Gastrocnemius medialis (tissue), 4 donors: Measurements from ENCODE around the gene PARP11. TPM values are rescaled to one million over a fixed set of nuclear protein-coding genes. Genes with fewer than 3 reads are reported as not detected.
A peak's percentile ranks its signal among the peaks of the same experiment; 100 is the strongest.

Experiments
- ATAC-seq, 2 donors: fragments of 150-250 bp; one replicate each; pipeline ENCODE4 v1.9.1; 2016
- DNase-seq, 2 donors: peaks; one replicate each; pipeline ENCODE4 v3.0.0-alpha.2; 2019
- H3K27ac ChIP-seq, 4 donors: fragments of 200-600 bp; sonication (generic); 1 replicate in 1 of 4; 2 replicates in 3 of 4; pipeline ENCODE4 v1.5.1; 2016 to 2018; ENCODE audit warnings: mild to moderate bottlenecking in 2 of 4, moderate library complexity in 1 of 4
- H3K27me3 ChIP-seq, 3 donors: fragments of 200-600 bp; sonication (generic) in 2 of 3; 1 replicate in 1 of 3; 2 replicates in 2 of 3; pipeline versions ENCODE4 v1.5.1 to v1.6.0; 2016 to 2019; ENCODE audit warnings: mild to moderate bottlenecking in 1 of 3, moderate library complexity in 1 of 3
- H3K36me3 ChIP-seq, 2 donors: fragments of 200-600 bp; sonication (generic) in 1 of 2; one replicate each; pipeline ENCODE4 v1.5.1; 2017 to 2018
- H3K4me1 ChIP-seq, 2 donors: fragments of 200-600 bp; sonication (generic) in 1 of 2; one replicate each; pipeline ENCODE4 v1.5.1; 2016 to 2017; ENCODE audit warnings: mild to moderate bottlenecking in 2 of 2
- H3K4me3 ChIP-seq, 4 donors: fragments of 200-600 bp; sonication (generic) in 3 of 4; 1 replicate in 1 of 4; 2 replicates in 3 of 4; pipeline ENCODE4 v1.5.1; 2016 to 2019; ENCODE audit warnings: mild to moderate bottlenecking in 2 of 4
- H3K9me3 ChIP-seq, 3 donors: fragments of 200-600 bp; sonication (generic) in 2 of 3; 1 replicate in 1 of 3; 2 replicates in 2 of 3; pipeline ENCODE4 v1.5.1; 2016 to 2019
- POLR2A ChIP-seq, 2 donors: fragments of 450-650 bp; IDR thresholded peaks; one replicate each; pipeline ENCODE4 v1.6.1; 2017; ENCODE audit warnings: antibody characterized with exemption in 2 of 2, mild to moderate bottlenecking in 2 of 2, moderate library complexity in 2 of 2
- in situ Hi-C, 4 donors: fragments of 200-750 bp; cut with MboI; loops; one replicate each; pipeline versions ENCODE4 v1.15.0 to v1.8.0; 2017; ENCODE audit warnings: low sequenced_read_pairs in 4 of 4
- intact Hi-C: fragments of 100-400 bp; cut with DNase I; formaldehyde crosslinking; loops from one replicate; pipeline ENCODE4 v1.15.1; 2023; ENCODE audit warnings: low total_unique reads
- total RNA-seq, 4 donors: library from RNA; depleted of rRNA; stranded (reverse); fragments of >200 nt; gene quantifications; one replicate each; pipeline versions ENCODE4 v1.1.0 to v1.2.3, GENCODE V29; 2016
- TF ChIP-seq, protein P1 (sequence below), 5 experiments: fragments of 450-650 bp in 3 of 5; fragments of 200-600 bp in 2 of 5; sonication (generic) in 2 of 5; IDR thresholded peaks in 4 of 5; conservative IDR thresholded peaks in 1 of 5; 1 replicate in 4 of 5; 2 replicates in 1 of 5; pipeline ENCODE4 v1.5.1; 2016 to 2019; ENCODE audit warnings: antibody characterized with exemption in 5 of 5, mild to moderate bottlenecking in 3 of 5, moderate library complexity in 3 of 5

The PARP11 gene
- total RNA-seq, 4 donors from 2014 or later = 0.53 to 2.4 (median 1.2) TPM

DNA sequence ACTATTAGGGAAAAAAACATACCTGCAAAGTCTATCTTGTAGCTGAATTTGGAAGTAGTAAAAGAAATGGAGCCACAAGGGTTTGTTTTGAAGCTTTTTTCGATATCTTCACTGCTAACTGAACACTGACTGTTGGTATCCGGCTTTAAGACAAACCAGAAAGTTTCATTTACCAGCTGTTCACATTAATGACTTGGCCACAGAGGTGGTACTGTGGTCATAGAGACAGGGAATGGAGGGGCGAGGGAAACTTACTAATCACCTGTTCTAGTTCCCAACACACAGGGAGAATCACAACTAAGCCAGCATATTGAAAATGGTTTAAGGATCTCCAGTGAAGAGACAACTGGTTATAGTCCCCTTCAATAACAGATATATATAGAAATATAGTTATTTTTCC, 44.3 kb downstream of the PARP11 start:
- Histone ChIP-seq H3K27me3 (no peaks in the 10 kb centered on the region), H3K9me3 (no peaks in the 10 kb centered on the region), H3K36me3 (peaks cover 0 to 8% of the 10 kb centered on the region in 2 donors), H3K27ac (no peak overlapping the region), H3K4me1 (peaks cover 0 to 6% of the 10 kb centered on the region in 2 donors), H3K4me3 (no peak overlapping the region)
- intact Hi-C loops (no loop called here), in situ Hi-C loops (no loop called here)
- TF ChIP-seq POLR2A (IDR thresholded peaks at IDR 0.05) = no peak
- TF ChIP-seq, protein P1, sequence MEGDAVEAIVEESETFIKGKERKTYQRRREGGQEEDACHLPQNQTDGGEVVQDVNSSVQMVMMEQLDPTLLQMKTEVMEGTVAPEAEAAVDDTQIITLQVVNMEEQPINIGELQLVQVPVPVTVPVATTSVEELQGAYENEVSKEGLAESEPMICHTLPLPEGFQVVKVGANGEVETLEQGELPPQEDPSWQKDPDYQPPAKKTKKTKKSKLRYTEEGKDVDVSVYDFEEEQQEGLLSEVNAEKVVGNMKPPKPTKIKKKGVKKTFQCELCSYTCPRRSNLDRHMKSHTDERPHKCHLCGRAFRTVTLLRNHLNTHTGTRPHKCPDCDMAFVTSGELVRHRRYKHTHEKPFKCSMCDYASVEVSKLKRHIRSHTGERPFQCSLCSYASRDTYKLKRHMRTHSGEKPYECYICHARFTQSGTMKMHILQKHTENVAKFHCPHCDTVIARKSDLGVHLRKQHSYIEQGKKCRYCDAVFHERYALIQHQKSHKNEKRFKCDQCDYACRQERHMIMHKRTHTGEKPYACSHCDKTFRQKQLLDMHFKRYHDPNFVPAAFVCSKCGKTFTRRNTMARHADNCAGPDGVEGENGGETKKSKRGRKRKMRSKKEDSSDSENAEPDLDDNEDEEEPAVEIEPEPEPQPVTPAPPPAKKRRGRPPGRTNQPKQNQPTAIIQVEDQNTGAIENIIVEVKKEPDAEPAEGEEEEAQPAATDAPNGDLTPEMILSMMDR (IDR thresholded peaks at IDR 0.05 in 4 of 5, conservative IDR thresholded peaks at IDR 0.05 in 1 of 5) = no peak
- ATAC-seq = no peak
- no peak for DNase-seq

DNA sequence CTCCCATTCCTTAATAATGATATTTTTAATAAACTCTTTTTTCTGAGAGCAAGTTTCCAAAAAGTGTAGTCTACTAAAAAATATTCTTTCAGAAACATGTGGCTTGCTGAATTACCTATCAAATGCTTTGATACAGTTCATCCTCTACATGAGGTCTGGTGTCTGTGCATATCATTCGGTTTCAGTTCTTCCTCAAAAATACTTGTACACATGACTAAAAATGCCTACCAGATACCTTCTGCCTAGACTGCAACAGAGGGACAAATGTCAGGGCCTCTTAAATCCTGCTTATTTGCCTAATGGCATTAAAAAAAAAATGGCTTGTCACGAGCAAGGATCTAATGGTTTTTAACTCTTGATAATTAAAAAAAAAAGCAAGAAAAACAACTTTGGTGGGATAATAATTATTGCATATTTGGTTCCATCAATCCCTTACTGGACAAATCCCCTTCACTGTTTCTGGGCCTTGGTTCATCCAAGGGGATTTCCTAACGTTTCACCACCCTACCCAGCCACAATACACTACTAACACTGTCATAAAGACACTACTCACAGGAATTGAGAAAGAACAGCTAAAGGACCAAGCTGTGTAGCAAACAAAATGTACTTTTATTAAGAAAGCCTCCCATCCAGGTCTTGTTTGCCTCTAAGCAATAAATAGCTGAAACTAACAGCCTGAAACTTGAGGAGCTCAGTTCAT, 45.7 kb downstream of the PARP11 start:
- Histone ChIP-seq H3K36me3 (peaks cover 0 to 8% of the 10 kb centered on the region in 2 donors), H3K27ac (no peak overlapping the region), H3K4me3 (no peak overlapping the region), H3K4me1 (peaks cover 0 to 6% of the 10 kb centered on the region in 2 donors), H3K9me3 (no peaks in the 10 kb centered on the region), H3K27me3 (no peaks in the 10 kb centered on the region)
- intact Hi-C loops (no loop called here), in situ Hi-C loops (no loop called here)
- TF ChIP-seq, protein P1 (IDR thresholded peaks at IDR 0.05 in 4 of 5, conservative IDR thresholded peaks at IDR 0.05 in 1 of 5) = no peak
- no peak for TF ChIP-seq POLR2A (IDR thresholded peaks at IDR 0.05)
- DNase-seq (no peak), ATAC-seq (no peak)

DNA sequence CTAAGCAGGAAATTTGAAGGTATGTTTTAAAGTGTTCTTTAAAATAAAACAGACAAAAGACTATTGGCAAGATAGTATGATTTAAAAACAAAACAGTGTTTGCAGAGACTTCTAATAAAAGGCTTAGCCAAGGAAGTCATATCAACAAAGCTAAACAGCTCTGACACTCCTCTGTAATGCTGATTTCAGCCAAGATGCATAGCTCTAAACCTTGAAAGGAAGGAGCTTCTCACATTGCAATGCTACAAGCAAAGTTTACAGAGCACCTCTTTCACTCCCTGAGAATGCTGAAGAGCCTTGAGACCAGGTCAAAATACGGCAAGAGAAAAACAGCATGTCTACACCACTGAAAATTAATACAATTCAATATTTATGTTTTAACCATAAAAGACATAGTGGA, 51.8 kb downstream of the PARP11 start:
- ATAC-seq (no peak), DNase-seq (no peak)
- intact Hi-C loops (no loop called here), in situ Hi-C loops (no loop called here)
- Histone ChIP-seq H3K36me3 (peaks cover 0 to 8% of the 10 kb centered on the region in 2 donors), H3K4me3 (no peak overlapping the region), H3K9me3 (no peaks in the 10 kb centered on the region), H3K27ac (no peak overlapping the region), H3K27me3 (no peaks in the 10 kb centered on the region), H3K4me1 (no peaks in the 10 kb centered on the region)
- no peak for TF ChIP-seq POLR2A (IDR thresholded peaks at IDR 0.05)
- TF ChIP-seq, protein P1 (IDR thresholded peaks at IDR 0.05 in 4 of 5, conservative IDR thresholded peaks at IDR 0.05 in 1 of 5) = no peak

DNA sequence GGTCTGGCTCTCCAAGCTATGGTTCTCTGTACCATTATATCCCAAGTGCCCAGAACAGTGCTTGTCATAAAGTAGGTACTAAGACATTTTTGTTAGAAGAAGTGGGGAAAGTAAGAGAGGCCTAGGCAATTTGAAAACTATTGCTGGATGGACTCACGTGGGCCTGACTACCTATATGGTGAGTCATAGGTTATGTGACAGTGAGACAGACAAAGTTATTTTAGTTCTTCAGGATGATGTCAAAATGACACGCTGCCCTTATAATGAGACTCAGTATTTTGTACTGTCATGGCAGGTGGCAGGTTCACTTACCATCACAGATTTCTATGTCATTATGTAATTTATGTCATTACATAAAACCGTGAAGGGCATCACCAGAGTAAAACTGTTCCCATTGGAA, 53.1 kb downstream of the PARP11 start:
- no peaks in the 10 kb centered on the region for H3K4me1 ChIP-seq
- DNase-seq = no peak
- in situ Hi-C loops = no loop called here
- H3K36me3 ChIP-seq = peaks cover 0 to 8% of the 10 kb centered on the region in 2 donors
- intact Hi-C loops = no loop called here
- TF ChIP-seq, protein P1 (IDR thresholded peaks at IDR 0.05 in 4 of 5, conservative IDR thresholded peaks at IDR 0.05 in 1 of 5) = no peak
- no peak for TF ChIP-seq POLR2A (IDR thresholded peaks at IDR 0.05)
- peak in 1 of 2 donors; percentile 78 for ATAC-seq
- H3K27ac ChIP-seq = no peak overlapping the region
- H3K9me3 ChIP-seq = no peaks in the 10 kb centered on the region
- H3K27me3 ChIP-seq = no peaks in the 10 kb centered on the region
- H3K4me3 ChIP-seq = no peak overlapping the region
